ENCODE data around the gene MARS1.

- TF ChIP-seq CTCF (IDR thresholded peaks at IDR 0.05; ENCODE audit: poor library complexity) (no peak), EZH2 (IDR thresholded peaks at IDR 0.05; ENCODE audit: borderline replicate concordance) (no peak), EZH2phosphoT487 (IDR thresholded peaks at IDR 0.05; ENCODE audit: low read depth, severe bottlenecking, unreplicated experiment) (no peak)
Observed at GRCh38 chr12:57465747-57466505, 21.9 kb upstream of the MARS1 start.

Data from hepatocyte (in vitro differentiated cells).